DMS53 treated with DMSO at 0.1 percent for 48 hours (cell line): ENCODE data around the gene MYO3B.
"Not testable (repeated sequence)": the region's sequence is repeated elsewhere in the genome, so short reads cannot be mapped to it uniquely, and the experiment has no call there.

Source experiments
- DNase-seq: peaks from one replicate; lab custom pipeline; 2025; ENCODE audit not compliant: unreplicated experiment; lab: John Stamatoyannopoulos, UW

The MYO3B gene

DNA sequence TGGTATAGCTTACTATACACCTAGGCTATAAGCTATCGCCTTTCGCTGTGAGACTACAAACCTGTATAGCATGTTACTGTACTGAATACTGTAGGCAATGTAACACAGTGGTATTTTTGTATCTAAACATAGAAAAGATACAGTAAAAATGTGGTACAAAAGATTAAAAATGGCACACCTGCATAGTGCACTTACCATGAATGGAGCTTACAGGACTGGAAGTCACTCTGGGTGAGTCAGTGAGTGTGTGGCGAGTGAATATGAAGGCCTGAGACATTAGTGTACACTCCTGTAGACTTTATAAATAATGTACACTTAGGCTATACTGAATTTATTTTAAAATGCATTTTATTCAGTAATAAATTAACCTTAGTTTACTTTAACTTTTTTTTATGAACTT lies 279.0 kb downstream of the MYO3B start:
- no peak for DNase-seq

DNA sequence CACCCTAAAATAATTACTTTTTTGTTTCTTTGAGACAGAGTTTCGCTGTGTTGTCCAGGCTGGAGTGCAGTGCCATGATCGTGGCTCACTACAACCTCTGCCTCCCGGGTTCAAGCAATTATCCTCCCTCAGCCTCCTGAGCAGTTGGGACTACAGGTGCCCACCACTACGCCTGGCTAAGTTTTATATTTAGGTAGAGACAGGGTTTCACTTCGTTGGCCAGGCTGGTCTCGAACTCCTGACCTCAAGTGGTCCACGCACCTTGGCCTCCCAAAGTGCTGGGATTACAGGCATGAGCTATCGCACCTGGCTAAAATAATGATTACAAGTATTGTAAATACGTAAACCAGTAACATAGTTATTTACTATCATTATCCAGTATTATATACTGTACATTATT lies 279.8 kb downstream of the MYO3B start:
- no peak for DNase-seq

DNA sequence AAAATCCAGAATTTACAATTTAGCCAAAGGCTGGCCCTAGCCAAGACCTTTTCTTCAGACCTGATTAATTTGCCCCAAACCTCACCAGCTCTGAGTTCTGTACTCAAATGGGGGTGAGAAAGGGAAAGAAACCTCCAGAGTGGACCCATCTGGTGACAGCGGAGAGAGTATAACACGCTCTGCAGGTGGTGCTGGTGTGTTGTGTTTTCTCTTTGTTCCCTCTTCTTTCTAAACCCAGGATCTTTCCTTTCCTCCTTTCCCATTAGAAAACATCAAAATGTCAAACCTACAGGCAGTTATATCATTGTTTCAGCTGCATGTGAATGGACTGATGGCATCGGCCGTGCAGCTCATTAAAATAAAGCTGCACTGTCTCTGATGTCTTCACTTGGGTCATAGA lies 283.9 kb downstream of the MYO3B start:
- DNase-seq, result no peak

DNA sequence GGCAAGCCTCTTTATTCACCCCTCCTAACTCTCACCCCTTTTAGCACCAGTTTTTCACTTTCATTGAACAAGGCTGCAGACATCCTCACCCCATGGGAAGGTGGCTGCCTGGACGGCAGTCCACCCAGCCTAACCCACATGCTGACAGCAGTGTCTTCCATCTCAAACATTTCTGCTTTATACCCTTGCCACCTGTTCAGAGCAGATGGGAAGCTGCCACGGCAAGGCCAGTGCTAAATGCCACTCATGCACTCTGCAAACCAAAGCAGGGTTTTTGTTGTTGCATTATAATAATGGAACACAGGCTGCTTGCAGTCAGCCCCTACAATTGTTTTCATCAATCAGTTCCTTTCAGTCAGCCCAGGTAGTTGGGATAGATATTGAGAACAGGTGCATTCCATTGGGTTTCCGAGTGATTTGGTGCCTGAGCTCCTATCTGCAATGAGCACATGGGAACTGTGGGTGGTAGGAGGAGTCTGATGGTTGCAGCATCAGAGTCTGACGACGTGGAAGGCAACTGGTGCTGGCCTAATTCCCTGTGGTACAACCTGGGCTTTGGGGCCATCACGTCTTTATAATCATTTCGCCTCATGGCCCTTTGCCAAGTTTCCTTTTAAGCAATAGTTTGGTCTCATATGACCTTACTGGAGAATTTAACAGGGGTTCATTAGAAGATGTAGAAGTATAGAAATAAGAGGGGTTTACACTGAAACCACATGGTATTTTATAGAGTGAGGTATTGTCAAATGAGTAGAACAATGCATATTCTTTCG lies 284.7 kb downstream of the MYO3B start:
- DNase-seq, result no peak

DNA sequence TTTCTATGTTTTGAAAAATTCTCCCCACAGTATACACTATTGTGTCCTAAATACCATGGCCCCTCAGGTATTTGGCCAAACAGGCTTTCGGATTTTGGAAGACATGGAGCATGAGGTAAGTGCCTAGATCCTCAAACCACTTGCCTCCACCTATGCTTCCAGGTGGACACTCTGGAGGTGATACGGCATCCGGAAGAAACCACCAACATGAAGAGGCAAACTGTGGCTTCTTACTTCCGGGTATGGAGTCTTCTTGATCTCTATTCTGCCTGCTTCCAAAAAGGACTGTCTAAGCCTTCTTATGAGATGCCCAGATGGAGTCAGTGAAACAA lies 285.2 kb downstream of the MYO3B start:
- DNase-seq, result no peak

DNA sequence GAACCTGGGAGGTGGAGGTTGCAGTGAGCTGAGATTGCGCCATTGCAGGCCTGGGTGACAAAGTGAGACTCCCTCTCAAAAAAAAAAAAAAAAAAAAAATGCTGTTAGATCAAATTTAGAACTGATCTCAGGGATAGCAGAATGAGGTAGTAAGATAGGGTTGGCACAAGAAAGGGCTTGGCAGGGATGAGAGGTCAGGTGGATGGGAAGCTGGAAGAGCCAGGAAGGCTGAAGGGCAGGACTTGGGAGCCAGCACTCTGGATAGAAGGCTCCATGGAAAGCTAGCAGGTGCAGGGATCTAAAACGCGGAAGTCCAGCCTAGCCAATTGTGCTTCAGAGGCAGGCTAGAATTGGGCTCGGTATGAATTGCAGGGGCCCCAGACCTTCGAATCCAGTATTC lies 286.3 kb downstream of the MYO3B start:
- DNase-seq, result no peak

DNA sequence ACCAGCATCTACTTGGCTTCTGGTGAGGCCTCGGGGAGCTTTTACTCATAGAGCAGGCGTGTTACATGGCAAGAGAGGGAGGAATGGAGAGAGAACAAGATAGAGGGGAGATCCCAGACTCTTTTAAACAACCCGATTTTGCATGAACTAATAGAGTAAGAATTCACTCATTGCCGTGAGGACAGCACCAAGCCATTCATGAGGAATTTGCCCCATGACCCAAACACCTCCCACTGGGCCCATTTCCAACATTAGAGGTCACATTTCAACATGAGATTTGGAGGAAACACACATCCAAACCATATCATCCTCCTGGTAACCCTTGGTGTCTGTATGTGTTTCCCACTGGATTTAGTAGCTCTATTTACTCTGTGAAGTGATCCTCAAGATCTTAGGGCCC lies 287.3 kb downstream of the MYO3B start:
- DNase-seq, result no peak

DNA sequence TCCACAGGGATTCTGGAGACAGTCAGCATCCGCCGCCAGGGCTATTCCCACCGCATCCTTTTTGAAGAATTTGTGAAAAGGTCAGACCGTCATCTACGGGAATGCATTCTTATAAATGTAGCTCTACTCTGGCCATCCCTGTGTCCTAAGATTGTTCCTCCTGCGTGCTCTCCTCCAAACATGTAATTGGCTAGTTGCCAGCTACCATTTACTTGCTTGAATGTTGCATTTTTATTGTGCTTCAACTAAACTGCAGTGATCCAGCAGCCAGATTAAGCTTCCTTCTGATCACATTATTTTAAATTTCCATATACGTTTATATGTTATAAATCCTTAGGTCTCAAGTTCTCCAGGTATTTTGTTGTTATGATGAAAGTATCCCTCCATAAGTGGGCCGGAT lies 288.7 kb downstream of the MYO3B start:
- no peak for DNase-seq

DNA sequence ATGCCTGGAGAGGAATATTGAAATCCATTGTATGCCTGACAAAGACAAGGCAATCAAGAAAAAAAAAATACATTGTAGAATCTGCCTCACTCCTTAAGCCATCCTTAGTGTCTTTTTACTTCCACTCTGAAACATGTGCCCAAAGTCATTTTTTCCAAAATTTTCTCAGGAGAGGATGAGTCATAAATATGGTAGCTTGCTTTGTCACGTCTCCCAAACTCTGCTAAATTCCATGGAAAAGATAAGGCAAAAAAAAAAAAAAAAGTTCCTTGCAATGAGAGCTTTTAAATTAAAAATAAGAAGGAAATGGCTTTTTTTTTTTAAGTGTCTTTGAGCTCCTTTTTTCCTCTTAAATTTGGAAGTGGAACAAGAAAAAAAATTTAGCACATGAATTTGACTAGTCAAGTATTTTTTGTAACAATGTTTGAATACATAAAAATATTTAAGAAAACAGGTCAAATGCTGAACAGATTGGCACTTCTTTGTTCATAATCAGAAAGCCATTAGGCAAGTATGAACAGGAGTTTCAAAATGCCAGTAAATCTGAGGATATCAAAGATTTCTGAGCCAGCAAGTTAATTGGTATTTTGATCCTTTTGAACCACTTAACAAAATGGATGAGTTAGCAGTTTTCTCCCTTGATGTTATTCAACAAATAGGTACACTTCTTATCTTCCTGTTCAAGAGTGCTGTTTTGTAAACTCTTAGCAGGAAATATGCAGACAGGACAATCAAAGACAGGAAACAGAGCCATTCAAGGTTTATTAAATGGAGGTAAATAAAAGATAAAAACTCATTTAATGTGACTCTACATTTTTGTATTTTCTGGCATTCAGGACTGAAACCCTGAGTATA lies 289.8 kb downstream of the MYO3B start:
- peak; percentile 15 for DNase-seq

DNA sequence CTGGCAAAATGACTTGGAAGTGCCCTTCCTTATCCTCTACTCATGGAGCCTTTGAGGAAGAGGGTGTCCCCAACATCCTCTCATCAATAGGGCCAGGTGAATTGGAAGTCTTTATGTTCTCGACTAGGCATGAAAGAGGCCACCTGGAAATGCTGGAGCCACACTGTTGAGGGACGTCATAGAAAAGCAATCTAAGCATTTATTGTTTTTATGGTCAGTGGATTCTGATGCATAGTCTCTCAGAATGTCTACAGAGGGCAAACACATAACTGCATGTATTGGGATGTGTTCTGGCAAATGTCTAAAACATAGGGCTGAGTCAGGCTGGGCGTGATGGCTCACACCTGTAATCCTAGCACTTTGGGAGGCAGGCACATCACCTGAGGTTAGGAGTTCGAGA lies 290.6 kb downstream of the MYO3B start:
- DNase-seq, result no peak

DNA sequence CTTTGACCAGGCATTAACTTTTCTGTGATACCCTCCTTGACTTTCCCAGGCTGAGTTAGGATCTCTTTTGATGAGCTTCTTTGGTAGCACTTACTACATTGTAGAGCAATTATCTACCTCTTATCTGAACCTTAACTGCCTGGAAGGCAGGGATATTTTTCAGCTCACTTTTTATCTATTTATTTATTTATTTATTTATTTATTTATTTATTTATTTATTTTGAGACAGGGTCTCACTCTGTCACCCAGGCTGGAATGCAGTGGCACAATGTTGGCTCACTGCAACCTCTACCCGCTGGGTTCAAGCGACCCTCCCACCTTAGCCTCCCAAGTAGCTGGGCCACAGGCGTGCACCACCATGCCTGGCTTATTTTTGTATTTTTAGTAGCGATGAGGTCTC lies 294.6 kb downstream of the MYO3B start:
- not testable (repeated sequence) for DNase-seq

DNA sequence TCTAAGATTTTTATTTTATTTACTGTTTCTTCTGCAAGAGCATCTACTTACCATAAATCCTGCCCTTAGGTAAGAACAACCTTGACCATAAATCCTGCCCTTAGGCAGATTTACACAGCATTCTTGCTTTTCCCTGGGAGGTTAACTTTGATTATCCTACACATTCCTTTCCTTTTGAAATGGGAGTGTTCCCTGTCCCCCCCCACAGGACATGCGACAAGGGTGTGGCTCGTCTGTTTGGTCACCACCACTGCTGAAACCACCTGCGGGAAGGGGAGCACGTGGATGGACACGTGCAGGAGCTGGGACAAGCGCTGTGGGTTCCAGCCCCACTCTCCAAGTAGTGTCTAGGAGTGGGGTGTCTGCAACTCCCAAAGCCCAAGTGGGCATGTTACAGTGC lies 297.9 kb downstream of the MYO3B start:
- DNase-seq, result no peak

DNA sequence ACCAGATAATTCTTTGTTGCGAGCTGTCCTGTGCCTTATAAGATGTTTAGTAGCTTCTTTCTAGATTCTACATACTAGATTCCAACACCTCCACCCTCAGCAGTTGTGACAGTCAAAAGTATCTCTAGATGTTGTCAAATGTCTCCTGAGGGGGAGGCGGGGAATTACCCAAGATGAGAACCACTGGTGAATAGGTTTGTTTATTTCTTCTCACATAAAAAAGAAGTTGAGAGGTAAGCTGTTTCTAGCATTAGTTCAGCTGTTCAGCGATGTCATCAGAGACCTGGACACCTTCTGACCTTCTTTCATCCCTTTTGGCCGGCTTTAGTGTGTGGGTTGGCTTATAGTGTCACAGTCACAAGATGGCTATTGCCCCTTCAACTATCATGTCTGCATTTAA lies 299.7 kb downstream of the MYO3B start:
- no peak for DNase-seq

DNA sequence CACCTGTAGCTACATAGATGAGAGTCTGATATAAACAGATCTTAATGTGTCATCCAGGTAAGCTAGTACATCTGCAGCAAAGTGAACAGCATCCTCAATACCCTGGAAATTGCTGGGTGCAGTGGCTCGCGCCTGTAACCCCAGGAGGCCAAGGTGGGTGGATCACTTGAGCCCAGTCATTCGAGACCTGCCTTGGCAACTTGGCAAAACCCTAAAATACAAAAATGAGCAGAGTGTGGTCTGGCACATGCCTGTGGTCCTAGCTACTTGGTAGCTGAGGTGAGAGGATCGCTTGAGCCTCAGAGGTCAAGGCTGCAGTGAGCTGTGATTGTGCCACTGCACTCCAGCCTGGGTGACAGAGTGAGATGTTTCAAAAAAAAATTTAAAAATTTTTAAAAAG lies 303.3 kb downstream of the MYO3B start:
- DNase-seq, result no peak

DNA sequence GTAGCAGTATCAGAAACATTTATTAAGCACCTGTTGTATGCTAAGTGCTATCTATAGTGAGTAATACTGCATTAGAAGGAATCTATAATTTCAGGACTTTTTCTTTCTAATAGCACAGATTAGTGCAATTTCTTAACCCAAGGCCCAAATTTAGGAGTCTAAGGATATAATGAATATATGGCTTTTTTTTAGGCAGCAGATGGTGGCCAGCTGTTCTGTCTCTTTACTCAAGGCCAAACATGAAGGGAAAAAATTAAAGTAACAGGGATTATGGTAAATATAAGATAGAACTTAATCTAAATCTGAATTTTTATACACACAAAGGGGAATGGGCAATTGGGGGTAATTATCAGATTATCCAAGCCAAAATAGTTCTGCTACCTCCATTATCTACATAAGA lies 306.6 kb downstream of the MYO3B start:
- no peak for DNase-seq

DNA sequence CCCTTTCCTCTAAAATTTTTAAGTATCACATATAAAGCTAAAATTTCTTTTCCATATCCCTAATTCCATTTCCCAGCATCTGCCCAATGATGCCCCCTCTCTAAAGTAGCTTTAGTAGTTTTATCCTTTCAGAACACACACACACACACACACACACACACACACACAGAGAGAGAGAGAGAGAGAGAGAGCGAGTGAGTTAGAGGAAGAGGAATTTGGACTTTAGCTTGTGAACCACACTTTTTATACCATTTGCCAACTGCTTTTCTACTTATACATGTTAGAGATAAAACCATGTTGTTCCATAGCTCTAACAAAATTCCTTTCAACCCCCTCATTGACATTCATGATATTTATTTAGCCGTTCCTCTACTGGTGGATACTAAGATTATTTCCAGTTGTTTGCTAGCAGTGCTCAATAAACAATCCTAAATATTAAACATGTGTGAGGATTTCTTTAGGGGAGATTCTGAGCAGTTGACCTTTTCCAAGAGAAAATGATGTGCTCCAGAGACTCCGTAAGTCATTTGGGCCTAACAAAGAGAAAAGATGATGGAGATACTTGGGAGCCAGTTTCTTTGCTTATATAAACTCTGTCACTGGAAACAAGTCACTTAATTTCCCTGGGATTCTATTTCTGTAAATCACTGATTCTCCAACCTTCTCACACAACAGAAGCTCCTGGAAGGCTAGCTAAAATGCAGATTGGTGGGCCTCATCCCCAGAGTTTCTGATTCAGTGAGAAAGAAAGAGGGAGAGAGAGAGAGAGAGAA lies 307.5 kb downstream of the MYO3B start:
- no peak for DNase-seq

DNA sequence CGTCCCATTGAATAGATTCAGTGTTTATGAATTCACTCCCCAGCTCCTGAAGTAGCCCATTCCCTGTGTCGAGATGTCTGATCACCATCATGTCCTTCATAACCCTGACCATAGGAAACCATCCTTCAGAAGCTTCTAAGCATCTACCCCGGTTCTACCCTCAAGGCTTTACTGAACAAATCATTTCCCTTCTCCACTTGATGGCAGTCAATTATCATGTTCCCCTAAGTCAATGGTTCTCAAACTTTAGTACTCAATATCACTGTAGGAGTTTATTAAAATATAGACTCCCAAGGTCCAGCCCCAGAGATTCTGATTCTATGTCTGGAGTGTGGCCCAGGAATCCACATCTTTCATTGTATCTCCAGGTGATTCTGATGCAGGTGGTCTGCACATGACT lies 308.8 kb downstream of the MYO3B start:
- no peak for DNase-seq

DNA sequence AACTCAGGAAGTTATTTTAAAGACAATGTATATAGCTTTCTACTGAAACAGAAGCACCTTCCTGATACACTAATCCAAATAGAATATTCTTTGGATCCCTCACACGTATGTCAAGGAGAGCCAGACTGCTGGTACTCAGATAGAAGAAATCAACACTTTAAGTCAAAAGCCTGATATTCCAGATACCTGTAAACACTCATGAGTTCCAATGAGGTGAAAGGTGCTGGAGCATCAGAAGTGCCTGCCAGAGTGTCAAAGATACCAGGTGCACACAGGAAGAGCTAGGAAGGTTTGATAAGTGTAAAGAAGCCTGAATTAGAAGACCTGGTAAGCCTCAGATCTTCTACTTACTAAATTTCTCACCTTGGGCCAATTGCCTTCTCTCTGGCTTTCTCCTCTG lies 310.9 kb downstream of the MYO3B start:
- DNase-seq, result peak; percentile 23

DNA sequence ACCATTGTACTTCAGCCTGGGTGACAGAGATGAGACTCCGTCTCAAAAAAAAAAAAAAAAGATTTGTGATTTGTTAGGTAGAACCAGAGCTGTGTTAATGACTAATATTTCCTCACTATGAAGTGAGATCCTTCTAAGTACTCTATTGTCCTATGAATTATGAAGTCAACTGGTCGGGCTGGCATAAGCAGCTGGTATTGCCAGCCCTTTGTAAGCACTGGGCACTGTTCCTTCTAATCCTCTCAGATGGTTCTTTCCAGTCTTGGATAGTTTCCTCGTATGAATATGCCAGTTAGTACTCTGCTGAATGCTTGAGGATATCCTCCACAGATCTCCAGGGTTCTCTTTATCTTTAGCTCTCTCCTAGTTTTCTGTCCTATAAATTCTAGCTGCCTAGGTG lies 314.1 kb downstream of the MYO3B start:
- no peak for DNase-seq

DNA sequence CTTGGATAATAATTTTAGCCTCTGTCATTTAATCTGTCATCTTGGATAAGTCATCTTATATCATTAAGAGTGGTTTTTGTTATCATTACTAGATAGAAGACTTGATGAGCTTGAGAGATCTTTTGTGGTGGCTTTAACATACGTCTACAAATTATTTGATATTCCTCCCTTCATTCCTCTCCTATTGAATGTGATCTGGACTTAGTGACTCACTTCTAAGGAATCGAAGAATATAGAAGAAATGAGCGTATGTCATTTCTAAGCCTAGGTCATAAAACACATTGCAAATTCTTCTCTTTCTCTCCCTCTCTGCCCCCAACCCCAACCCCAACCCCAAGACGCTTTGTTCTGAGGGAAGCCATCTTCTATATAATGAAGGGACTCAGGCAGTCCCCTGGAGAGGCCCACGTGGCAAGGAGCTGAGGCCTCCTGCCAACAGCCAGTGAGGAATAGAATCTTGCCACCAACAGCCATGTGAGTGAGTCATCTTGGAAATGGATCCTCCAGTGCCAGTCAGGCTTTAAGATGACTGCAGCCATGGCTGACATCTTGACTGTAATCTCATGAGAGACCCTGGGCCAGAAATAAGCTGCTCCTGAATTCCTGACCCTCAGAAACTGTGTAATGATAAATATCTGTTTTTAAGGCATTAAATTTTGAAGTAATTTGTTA lies 315.6 kb downstream of the MYO3B start:
- DNase-seq, result no peak

DNA sequence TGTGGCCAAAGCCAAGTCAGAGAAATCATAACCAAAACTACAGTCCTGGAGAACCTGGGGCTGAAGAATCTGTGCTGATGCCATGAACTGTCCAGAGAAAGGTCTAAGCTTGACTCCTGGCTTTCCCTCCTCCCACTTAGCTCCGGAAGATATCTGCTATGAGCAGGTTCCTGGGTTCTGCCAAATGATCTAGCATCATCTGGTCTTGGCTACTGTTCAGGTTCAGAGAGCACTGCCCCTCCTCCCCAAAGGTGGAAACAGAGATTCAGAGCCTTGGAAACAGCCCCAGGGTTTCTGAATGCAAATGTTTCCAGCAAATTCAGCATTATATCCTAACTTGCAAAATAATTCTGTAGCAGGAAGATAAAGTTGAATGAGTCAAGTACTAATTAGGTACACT lies 317.9 kb downstream of the MYO3B start:
- no peak for DNase-seq
